ENCODE measurements around the gene DEUP1. TPM values are rescaled to one million over a fixed set of nuclear protein-coding genes. Genes with fewer than 3 reads are reported as not detected.

The DEUP1 gene
- polyA plus RNA-seq, 3 donors from 2014 or later, result not detected

DNA sequence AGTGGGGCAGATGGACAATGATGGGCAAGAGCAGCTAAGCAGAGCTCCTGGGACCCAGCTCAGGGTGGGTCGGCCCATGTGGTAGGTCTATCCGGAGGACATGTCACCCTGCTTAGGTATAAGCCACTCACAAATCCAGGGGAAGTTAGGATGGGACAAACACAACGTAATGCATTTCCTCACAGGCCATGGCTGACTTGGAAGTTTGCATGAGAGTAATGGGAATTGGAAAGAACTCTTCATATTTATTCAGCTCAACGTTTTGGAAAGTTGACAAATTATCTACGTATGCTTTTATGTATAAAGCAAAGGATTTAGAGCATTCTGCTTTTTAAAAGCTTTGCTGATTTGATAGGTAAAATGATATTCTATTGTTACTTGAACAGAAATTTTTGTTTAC lies 137.7 kb downstream of the DEUP1 start:
- no peak overlapping the region for H3K27ac Mint-ChIP-seq
- peaks cover 0 to 2% (median 0%) of the 10 kb centered on the region in 3 donors for H3K27me3 Mint-ChIP-seq (ENCODE audit: low read depth in 3 of 3)

GRCh38 chr11:93474123-93474522 lies 143.6 kb downstream of the DEUP1 start:
- Mint-ChIP-seq H3K36me3 (no peaks in the 10 kb centered on the region), H3K27ac (no peak overlapping the region), H3K4me1 (no peaks in the 10 kb centered on the region), H3K9me3 (no peaks in the 10 kb centered on the region), H3K27me3 (ENCODE audit: low read depth in 3 of 3) (peaks cover 0 to 3% (median 2%) of the 10 kb centered on the region in 3 donors), H3K4me3 (no peak overlapping the region)
- DNase-seq, result no peak

More for the DNA sequence above, 137.7 kb downstream of the DEUP1 start:
- Mint-ChIP-seq H3K4me3 (no peak overlapping the region), H3K4me1 (no peaks in the 10 kb centered on the region), H3K9me3 (no peaks in the 10 kb centered on the region), H3K36me3 (no peaks in the 10 kb centered on the region)
- no peak for DNase-seq

DNA sequence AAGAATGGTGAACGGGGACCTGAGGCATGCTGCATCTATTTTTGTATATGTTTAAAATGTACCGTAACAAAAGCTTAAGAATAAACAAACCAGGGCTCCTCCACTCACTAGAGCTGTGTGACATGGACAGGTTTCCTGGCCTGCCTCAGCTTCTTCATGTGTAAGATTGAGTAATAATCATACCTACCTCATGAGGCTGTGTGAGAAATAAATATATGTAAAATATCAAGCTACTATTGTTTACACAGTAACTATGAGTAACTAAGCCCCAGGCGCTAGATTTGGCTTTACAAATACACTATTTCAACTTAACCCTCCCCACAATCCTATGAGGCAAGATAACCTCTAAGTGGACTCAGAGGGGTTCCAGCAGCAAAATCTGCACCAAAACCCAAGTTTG lies 146.3 kb downstream of the DEUP1 start:
- peaks cover 0 to 3% (median 2%) of the 10 kb centered on the region in 3 donors for H3K27me3 Mint-ChIP-seq (ENCODE audit: low read depth in 3 of 3)
- no peak for DNase-seq
- H3K4me1 Mint-ChIP-seq, result no peaks in the 10 kb centered on the region
- no peak overlapping the region for H3K27ac Mint-ChIP-seq
- no peaks in the 10 kb centered on the region for H3K9me3 Mint-ChIP-seq
- no peak overlapping the region for H3K4me3 Mint-ChIP-seq
- no peaks in the 10 kb centered on the region for H3K36me3 Mint-ChIP-seq

DNA sequence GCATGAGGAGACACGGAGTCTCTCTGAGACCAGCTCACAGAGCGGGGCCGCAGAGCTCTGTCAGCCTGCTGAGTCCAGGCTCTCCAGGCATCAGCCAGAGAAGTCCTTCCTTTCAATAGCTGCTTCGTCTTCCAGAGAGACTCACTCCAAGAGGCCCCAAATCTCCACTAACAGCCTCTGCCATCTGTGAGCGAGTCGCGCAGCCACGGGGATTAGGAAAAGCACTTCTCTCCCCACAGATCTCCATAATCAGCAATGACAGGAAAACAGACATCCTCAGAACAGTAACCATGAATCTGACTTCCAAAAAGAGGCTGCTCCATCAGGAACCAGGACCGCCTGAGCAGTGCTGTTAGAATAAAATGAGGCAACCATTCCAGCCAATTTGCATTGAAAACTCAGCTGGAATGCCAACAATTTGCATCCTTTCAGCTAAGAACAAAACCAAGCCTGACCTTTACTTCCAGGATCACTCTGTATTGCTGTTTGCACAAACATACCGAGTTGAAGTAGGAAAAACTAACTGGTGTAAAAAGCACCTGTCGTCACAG lies 147.2 kb downstream of the DEUP1 start:
- H3K4me3 Mint-ChIP-seq, result no peak overlapping the region

GRCh38 chr11:93478841-93479240 lies 148.3 kb downstream of the DEUP1 start:
- no peaks in the 10 kb centered on the region for H3K4me1 Mint-ChIP-seq
- no peaks in the 10 kb centered on the region for H3K9me3 Mint-ChIP-seq
- H3K27ac Mint-ChIP-seq, result no peak overlapping the region
- H3K27me3 Mint-ChIP-seq (ENCODE audit: low read depth in 3 of 3), result peaks cover 0 to 3% (median 2%) of the 10 kb centered on the region in 3 donors
- no peaks in the 10 kb centered on the region for H3K36me3 Mint-ChIP-seq
- no peak overlapping the region for H3K4me3 Mint-ChIP-seq
- DNase-seq, result no peak

More for the DNA sequence above, 147.2 kb downstream of the DEUP1 start:
- Mint-ChIP-seq H3K9me3 (no peaks in the 10 kb centered on the region), H3K36me3 (no peaks in the 10 kb centered on the region), H3K4me1 (no peaks in the 10 kb centered on the region), H3K27me3 (ENCODE audit: low read depth in 3 of 3) (peaks cover 0 to 3% (median 2%) of the 10 kb centered on the region in 3 donors), H3K27ac (no peak overlapping the region)
- DNase-seq, result no peak

- Mint-ChIP-seq H3K4me3 (no peak overlapping the region), H3K9me3 (no peaks in the 10 kb centered on the region), H3K36me3 (no peaks in the 10 kb centered on the region), H3K27ac (no peak overlapping the region), H3K27me3 (ENCODE audit: low read depth in 3 of 3) (peaks cover 0 to 3% (median 2%) of the 10 kb centered on the region in 3 donors), H3K4me1 (no peaks in the 10 kb centered on the region)
- DNase-seq, result no peak
Measured at GRCh38 chr11:93480256-93480655, 149.7 kb downstream of the DEUP1 start.

DNA sequence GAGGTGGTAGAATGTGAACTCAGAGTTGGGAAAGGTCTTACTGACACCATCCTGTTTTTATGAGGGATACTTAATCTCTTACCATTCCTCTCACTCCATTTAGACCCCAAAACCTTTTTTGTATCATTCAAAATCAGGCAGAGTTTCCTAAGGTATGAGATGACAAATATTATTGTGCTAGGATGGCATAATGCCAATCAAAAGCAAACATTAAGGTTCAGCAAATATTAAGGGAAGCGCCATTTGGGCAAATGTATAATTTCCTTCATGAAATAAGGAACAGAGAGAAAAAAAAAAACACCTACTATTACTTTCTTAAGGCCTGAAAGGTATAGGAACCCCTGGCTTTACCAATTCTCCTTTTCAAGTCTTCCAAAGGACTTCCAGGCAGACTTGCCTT lies 150.2 kb downstream of the DEUP1 start:
- no peaks in the 10 kb centered on the region for H3K36me3 Mint-ChIP-seq
- no peaks in the 10 kb centered on the region for H3K9me3 Mint-ChIP-seq

DNA sequence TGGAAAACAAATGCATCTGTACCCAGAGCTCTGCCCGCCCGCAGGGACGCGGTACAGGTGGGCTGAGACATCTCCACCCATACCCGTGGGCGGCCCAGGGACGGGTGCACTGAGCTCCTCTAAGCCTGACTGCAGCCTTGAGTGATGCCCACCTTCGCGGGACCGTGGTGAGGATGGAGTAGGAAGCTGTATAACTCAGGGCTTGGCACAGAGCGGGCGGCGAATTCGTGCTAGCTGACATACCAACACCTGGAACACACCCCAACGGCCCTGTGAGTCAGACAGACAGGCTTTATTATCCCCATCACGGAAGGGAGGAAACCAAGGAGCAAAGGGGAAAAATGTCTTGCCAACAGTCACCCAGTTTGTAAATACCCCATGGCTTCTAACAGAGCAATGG lies 150.7 kb downstream of the DEUP1 start:
- no peaks in the 10 kb centered on the region for H3K36me3 Mint-ChIP-seq
- no peak overlapping the region for H3K4me3 Mint-ChIP-seq
- no peak overlapping the region for H3K27ac Mint-ChIP-seq
- DNase-seq, result no peak
- H3K27me3 Mint-ChIP-seq (ENCODE audit: low read depth in 3 of 3), result peaks cover 0 to 3% (median 2%) of the 10 kb centered on the region in 3 donors
- no peaks in the 10 kb centered on the region for H3K4me1 Mint-ChIP-seq
- no peaks in the 10 kb centered on the region for H3K9me3 Mint-ChIP-seq

More for the DNA sequence above, 150.2 kb downstream of the DEUP1 start:
- DNase-seq, result no peak
- Mint-ChIP-seq H3K4me1 (no peaks in the 10 kb centered on the region), H3K27ac (no peak overlapping the region), H3K4me3 (no peak overlapping the region), H3K27me3 (ENCODE audit: low read depth in 3 of 3) (peaks cover 0 to 3% (median 2%) of the 10 kb centered on the region in 3 donors)

DNA sequence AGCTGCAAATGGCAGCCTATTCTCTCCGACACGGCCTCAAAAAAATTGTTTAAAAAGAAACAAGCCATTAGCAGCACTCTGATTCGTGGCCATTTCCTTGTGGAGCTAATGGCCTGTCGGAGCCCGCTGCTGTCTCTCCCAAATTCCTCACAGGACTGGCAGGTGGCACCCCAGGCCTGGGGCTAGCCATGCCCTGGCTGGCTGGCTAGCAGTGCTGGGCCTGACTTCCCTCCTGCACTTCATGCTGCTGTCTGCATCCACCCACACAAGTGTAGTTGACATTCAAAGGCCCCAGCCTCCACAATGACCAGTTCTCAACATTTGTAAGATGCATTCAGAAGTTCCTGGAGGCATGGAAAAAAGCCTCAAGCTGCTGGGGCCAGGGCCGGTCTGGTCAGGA lies 151.2 kb downstream of the DEUP1 start:
- Mint-ChIP-seq H3K27me3 (ENCODE audit: low read depth in 3 of 3) (peaks cover 0 to 2% (median 0%) of the 10 kb centered on the region in 3 donors), H3K27ac (no peak overlapping the region), H3K4me1 (no peaks in the 10 kb centered on the region), H3K9me3 (no peaks in the 10 kb centered on the region), H3K4me3 (no peak overlapping the region), H3K36me3 (no peaks in the 10 kb centered on the region)
- DNase-seq, result no peak

DNA sequence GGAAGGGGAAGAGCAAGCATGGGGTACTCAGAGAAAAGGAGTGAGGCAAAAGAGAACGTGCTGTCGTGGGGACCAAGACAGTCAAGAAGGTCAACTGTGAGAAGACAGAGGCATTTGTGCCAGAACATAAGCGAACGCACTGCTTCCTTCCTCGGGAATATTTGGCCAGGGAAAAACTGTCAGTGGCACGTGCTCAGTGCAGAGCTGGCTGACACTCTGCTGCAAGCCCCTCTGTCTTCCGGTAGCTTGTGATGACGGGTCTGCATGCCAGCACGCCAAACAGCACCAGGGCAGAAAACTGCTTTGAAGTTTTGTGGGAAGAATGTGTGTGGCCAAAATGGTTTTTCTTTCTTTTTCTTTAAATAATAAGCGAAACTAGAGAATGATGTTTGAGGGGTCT lies 152.0 kb downstream of the DEUP1 start:
- Mint-ChIP-seq H3K4me1 (no peaks in the 10 kb centered on the region), H3K9me3 (no peaks in the 10 kb centered on the region), H3K27ac (no peak overlapping the region), H3K36me3 (no peaks in the 10 kb centered on the region), H3K27me3 (ENCODE audit: low read depth in 3 of 3) (peaks cover 0 to 2% (median 0%) of the 10 kb centered on the region in 3 donors), H3K4me3 (no peak overlapping the region)
- DNase-seq, result no peak

GRCh38 chr11:93484716-93485115 lies 154.2 kb downstream of the DEUP1 start:
- Mint-ChIP-seq H3K27ac (no peak overlapping the region), H3K4me1 (no peaks in the 10 kb centered on the region), H3K36me3 (peaks cover 0 to 3% (median 0%) of the 10 kb centered on the region in 3 donors), H3K4me3 (no peak overlapping the region), H3K9me3 (no peaks in the 10 kb centered on the region), H3K27me3 (ENCODE audit: low read depth in 3 of 3) (peaks cover 0 to 2% (median 0%) of the 10 kb centered on the region in 3 donors)
- DNase-seq, result no peak

- Mint-ChIP-seq H3K27me3 (ENCODE audit: low read depth in 3 of 3) (peaks cover 0 to 2% (median 0%) of the 10 kb centered on the region in 3 donors), H3K27ac (no peak overlapping the region), H3K9me3 (no peaks in the 10 kb centered on the region), H3K36me3 (peaks cover 0 to 3% (median 0%) of the 10 kb centered on the region in 3 donors), H3K4me1 (no peaks in the 10 kb centered on the region), H3K4me3 (no peak overlapping the region)
- no peak for DNase-seq
Measured at GRCh38 chr11:93485983-93486382, 155.4 kb downstream of the DEUP1 start.

DNA sequence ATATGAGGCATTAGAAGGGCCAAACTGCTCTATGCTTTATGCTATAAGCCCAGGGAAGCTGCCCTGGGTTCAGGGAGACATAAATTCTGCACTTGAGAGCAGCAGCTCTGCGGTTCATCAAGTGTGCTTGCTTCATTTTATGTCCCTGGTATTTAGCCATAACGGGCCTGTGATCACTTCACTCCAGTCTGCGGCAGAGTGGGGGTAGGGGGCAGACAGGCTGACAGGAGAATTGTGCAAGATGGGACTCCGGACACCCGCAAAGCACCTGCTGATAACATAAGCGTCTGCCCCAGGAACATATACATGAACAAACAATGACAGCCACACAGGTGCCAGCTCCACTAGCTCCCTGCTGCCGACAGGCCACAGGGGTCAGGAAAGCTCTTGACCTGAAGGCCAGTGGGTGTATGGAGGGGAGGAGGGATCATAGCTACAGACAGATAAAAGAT lies 156.5 kb downstream of the DEUP1 start:
- Mint-ChIP-seq H3K27ac (no peak overlapping the region), H3K36me3 (peaks cover 0 to 3% (median 0%) of the 10 kb centered on the region in 3 donors), H3K27me3 (ENCODE audit: low read depth in 3 of 3) (peaks cover 0 to 2% (median 0%) of the 10 kb centered on the region in 3 donors), H3K4me1 (no peaks in the 10 kb centered on the region), H3K9me3 (no peaks in the 10 kb centered on the region), H3K4me3 (no peak overlapping the region)
- no peak for DNase-seq

Data from immature natural killer cell (primary cell).